BLaER1 (cell line): ENCODE measurements around the gene RIIAD1.
A peak's percentile ranks its signal among the peaks of the same experiment; 100 is the strongest.

ENCODE experiments used
- H3K27ac ChIP-seq: shearing (Covaris generic); formaldehyde crosslinking; 2 replicates; pipeline ENCODE4 v1.8.1; 2022
- H3K27me3 ChIP-seq: shearing (Covaris generic); formaldehyde crosslinking; 2 replicates; pipeline ENCODE4 v1.8.1; 2022
- H3K36me3 ChIP-seq: shearing (Covaris generic); formaldehyde crosslinking; 2 replicates; pipeline ENCODE4 v1.8.1; 2022
- H3K4me1 ChIP-seq: shearing (Covaris generic); formaldehyde crosslinking; 2 replicates; pipeline ENCODE4 v1.8.1; 2022
- H3K4me2 ChIP-seq: shearing (Covaris generic); formaldehyde crosslinking; 2 replicates; pipeline ENCODE4 v1.8.1; 2022
- H3K4me3 ChIP-seq: shearing (Covaris generic); formaldehyde crosslinking; 2 replicates; pipeline ENCODE4 v1.8.1; 2022
- H3K9ac ChIP-seq: shearing (Covaris generic); formaldehyde crosslinking; 2 replicates; pipeline ENCODE4 v1.8.1; 2022
- H3K9me3 ChIP-seq: shearing (Covaris generic); formaldehyde crosslinking; 2 replicates; pipeline ENCODE4 v1.8.1; 2022
- H4K20me1 ChIP-seq: shearing (Covaris generic); formaldehyde crosslinking; 2 replicates; pipeline ENCODE4 v1.8.1; 2022
- Cebpa-rat ChIP-seq: shearing (Covaris generic); IDR thresholded peaks from 2 replicates; pipeline ENCODE4 v1.8.1; 2022

The RIIAD1 gene

GRCh38 chr1:151716771-151717631 lies 4.3 kb upstream of the RIIAD1 start, which contains the start of gene CELF3:
CELF3 (minus strand) TSS chr1:151716803; CDS start chr1:151716020, 783 bp downstream.
- no peak within 1 kb of the TSS for H3K4me3 ChIP-seq
- no peak within 1 kb of the TSS for H3K9ac ChIP-seq
- H3K36me3 ChIP-seq: no peaks in the 10 kb centered on the region
- TF ChIP-seq Cebpa-rat: no peak
- H4K20me1 ChIP-seq: no peaks in the 10 kb centered on the region
- peaks cover 61% of the 10 kb centered on the region for H3K27me3 ChIP-seq
- no peak within 1 kb of the TSS for H3K27ac ChIP-seq
- H3K4me1 ChIP-seq: peaks cover 47% of the 10 kb centered on the region
- no peaks in the 10 kb centered on the region for H3K9me3 ChIP-seq
- peak within 1 kb of the TSS; percentile 34 for H3K4me2 ChIP-seq

DNA sequence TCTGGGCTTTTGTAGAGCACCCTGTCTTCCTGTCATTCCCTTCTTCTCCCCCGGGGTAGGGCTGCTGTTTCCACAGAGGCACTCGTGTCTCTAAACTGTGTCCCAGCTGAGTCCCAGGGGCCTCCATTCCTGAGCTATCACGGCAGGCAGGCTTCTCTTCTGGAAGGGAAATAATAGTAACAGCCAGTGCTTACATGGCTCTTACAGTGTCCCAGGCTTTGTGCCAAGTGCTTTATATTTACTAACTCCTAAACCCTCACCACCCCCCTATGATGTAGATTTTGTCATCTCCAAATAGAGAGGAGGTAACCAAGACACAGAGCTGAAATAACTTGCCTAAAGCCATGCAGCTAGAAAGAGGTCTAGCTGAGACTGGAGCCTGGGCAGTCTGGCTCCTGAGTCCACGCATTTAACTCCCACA lies 3.3 kb upstream of the RIIAD1 start:
- peaks cover 72% of the 10 kb centered on the region for H3K27me3 ChIP-seq
- TF ChIP-seq Cebpa-rat: no peak
- no peak overlapping the region for H3K27ac ChIP-seq
- H4K20me1 ChIP-seq: no peaks in the 10 kb centered on the region
- no peaks in the 10 kb centered on the region for H3K9me3 ChIP-seq
- no peak overlapping the region for H3K9ac ChIP-seq
- H3K4me1 ChIP-seq: peaks cover 38% of the 10 kb centered on the region
- H3K4me2 ChIP-seq: 0 out of 2 replicates have a peak overlapping the region, but pooled peaks have one; percentile 13
- no peak overlapping the region for H3K4me3 ChIP-seq
- H3K36me3 ChIP-seq: no peaks in the 10 kb centered on the region

- H4K20me1 ChIP-seq: no peaks in the 10 kb centered on the region
- peaks cover 36% of the 10 kb centered on the region for H3K4me1 ChIP-seq
- H3K4me2 ChIP-seq: no peak overlapping the region
- H3K27me3 ChIP-seq: peaks cover 75% of the 10 kb centered on the region
- no peak for TF ChIP-seq Cebpa-rat
- no peak overlapping the region for H3K9ac ChIP-seq
- H3K9me3 ChIP-seq: no peaks in the 10 kb centered on the region
- no peaks in the 10 kb centered on the region for H3K36me3 ChIP-seq
- no peak overlapping the region for H3K4me3 ChIP-seq
- no peak overlapping the region for H3K27ac ChIP-seq
Observed at GRCh38 chr1:151718666-151719065, 2.7 kb upstream of the RIIAD1 start.

DNA sequence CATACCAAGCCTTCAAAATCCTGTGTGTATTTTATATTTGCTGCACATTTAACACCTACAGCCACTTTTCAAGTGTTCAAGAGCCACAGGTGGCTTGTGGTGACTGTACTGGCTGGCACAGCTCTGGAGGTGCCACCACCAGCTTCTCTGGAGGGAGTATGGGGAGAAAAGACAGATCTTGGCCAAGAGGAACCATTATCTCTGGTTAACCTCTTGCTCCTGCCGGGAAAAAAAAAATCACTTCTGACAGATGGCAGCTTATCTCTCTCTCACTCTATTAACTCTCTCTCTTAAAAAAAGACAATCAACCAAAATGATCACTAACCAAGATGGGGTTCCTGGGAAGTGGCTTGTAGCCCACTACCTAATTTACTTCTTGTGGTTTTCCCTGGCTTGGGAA lies 1.2 kb upstream of the RIIAD1 start:
- Histone ChIP-seq H3K4me3 (no peak overlapping the region), H3K4me1 (peaks cover 36% of the 10 kb centered on the region), H3K4me2 (peak overlapping the region; percentile 93), H3K9ac (no peak overlapping the region), H3K27me3 (peaks cover 71% of the 10 kb centered on the region), H3K9me3 (no peaks in the 10 kb centered on the region), H3K36me3 (no peaks in the 10 kb centered on the region), H4K20me1 (no peaks in the 10 kb centered on the region), H3K27ac (no peak overlapping the region)
- TF ChIP-seq Cebpa-rat: no peak

DNA sequence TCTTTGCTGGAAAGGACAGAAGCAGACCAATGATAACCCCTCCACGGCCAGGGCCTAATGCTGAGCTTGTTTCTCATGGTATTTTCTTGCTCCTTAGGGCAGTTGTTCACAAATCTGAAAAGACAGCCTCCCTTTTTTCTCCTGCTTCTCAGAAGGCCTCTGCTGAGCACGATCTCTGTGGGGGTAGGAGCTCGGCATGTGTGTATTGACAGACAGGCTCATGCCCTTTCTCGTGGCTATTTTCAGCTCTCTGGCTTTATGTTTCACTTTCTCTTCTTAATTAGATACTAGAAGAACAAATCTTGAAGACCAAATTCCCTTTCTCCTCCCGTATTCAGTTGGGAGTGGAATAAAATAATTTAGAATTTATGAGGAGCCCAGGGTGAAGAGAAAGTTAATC lies 768 bp upstream of the RIIAD1 start:
- Histone ChIP-seq H3K36me3 (no peaks in the 10 kb centered on the region), H3K27ac (no peak overlapping the region), H3K4me2 (peak overlapping the region; percentile 93), H3K27me3 (peaks cover 67% of the 10 kb centered on the region), H3K4me1 (peaks cover 36% of the 10 kb centered on the region), H3K9me3 (no peaks in the 10 kb centered on the region), H3K9ac (no peak overlapping the region), H4K20me1 (no peaks in the 10 kb centered on the region), H3K4me3 (peak overlapping the region; percentile 26; the same call in 1 of the 2 replicates)
- no peak for TF ChIP-seq Cebpa-rat

DNA sequence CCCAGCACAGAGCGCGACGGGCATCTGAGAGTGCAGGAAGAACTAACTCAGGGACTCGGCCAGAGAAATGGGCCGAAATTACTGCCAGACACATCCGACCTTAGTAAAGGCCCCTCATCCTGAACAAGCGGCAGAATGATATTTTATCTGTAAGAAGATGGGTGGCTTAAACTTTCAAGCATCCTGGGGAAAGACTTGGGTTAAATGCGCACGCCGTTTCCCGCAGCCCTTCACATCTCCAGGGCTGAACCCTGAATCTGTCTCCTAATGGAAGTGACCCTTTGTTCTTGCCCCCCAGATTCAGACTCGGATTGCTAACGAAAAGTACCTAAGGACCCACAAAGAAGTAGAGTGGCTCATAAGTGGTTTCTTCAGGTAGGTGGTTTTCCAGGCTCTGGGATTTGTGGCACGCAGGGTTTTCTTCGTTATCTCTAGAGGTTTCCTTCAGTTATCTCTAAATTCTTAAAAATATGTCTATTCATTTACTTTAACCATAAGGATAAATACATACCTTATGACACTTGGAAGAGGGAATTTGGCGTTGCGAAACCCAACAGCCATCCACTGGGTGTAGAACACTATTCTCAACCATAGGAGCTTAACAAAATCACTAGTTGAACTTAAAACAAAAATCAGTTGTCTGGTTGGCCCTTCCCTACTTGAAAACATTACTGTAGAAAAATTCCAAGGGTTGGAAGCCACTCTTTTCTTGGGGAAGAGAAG lies 627 bp downstream of the RIIAD1 start:
- Histone ChIP-seq H3K4me1 (peaks cover 33% of the 10 kb centered on the region), H3K36me3 (no peaks in the 10 kb centered on the region), H3K4me3 (peak overlapping the region; percentile 56), H3K9me3 (no peaks in the 10 kb centered on the region), H4K20me1 (no peaks in the 10 kb centered on the region), H3K4me2 (peak overlapping the region; percentile 93), H3K27me3 (peaks cover 54% of the 10 kb centered on the region), H3K9ac (no peak overlapping the region), H3K27ac (no peak overlapping the region)
- no peak for TF ChIP-seq Cebpa-rat

- Histone ChIP-seq H3K4me3 (no peak overlapping the region), H3K9ac (no peak overlapping the region), H3K27ac (no peak overlapping the region), H3K4me2 (no peak overlapping the region), H3K4me1 (peaks cover 20% of the 10 kb centered on the region), H3K27me3 (peaks cover 35% of the 10 kb centered on the region), H3K9me3 (no peaks in the 10 kb centered on the region), H3K36me3 (no peaks in the 10 kb centered on the region), H4K20me1 (no peaks in the 10 kb centered on the region)
- TF ChIP-seq Cebpa-rat: no peak
Observed at GRCh38 chr1:151723726-151724370, 2.5 kb downstream of the RIIAD1 start.

- Histone ChIP-seq H3K27ac (no peak overlapping the region), H3K4me2 (no peak overlapping the region), H4K20me1 (no peaks in the 10 kb centered on the region), H3K36me3 (no peaks in the 10 kb centered on the region), H3K9ac (no peak overlapping the region), H3K4me1 (no peaks in the 10 kb centered on the region), H3K9me3 (no peaks in the 10 kb centered on the region), H3K27me3 (no peaks in the 10 kb centered on the region), H3K4me3 (no peak overlapping the region)
- TF ChIP-seq Cebpa-rat: no peak
Observed at GRCh38 chr1:151728151-151729054, 7.1 kb downstream of the RIIAD1 start.
